Measurements from ENCODE around the gene FCN3.

FCN3 gene

DNA sequence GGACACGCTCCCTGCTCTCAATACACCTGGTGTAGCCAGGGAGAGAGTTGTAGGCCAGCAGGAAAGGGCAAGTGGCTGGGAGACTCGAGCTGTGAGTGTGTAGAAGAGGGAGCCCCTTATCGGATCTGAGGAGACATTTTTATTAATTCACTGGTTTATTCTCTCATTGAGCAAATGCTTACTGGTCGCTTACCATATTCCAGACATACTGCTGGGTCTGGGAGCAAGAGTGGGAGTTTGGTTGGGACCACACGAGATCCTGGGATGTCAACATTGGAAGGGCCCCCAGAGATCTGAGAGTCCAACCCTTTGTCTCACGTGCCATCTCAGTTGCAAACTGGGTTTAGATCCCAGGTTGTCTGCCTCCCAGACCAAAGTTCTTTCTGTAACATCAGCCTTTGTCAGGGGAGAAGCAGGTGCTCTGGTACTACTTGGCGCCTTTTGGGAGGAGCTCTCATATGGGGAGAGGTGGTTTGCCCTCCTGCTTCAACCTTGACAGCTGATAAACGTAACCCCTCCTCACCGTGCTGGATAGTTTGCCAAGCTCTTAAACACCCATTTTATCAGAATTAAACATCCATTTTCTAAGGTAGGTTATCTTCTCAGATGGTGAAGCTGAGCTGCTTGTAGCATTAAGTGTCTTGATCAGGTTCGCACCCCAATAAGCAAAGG lies 51.9 kb downstream of the FCN3 start:
- TF ChIP-seq FOXP2 (optimal IDR thresholded peaks at IDR 0.05; ENCODE audit: control extremely low read depth, extremely low read length, insufficient read depth) (no peak), POLR2AphosphoS5 (IDR thresholded peaks at IDR 0.05; ENCODE audit: borderline replicate concordance, low read depth, low read length) (no peak), EZH2 (IDR thresholded peaks at IDR 0.05) (no peak)
- Histone ChIP-seq H3K4me3 (peak overlapping the region; percentile 100), H3K9me3 (ENCODE audit: low read depth, low read length) (no peaks in the 10 kb centered on the region), H3K9ac (ENCODE audit: insufficient read length) (peak overlapping the region; percentile 100), H3K36me3 (ENCODE audit: insufficient read depth, low read length) (peaks cover 28% of the 10 kb centered on the region), H3K27ac (peak overlapping the region; percentile 90)
- no peak for DNase-seq (ENCODE audit: low read depth, low spot score)

DNA sequence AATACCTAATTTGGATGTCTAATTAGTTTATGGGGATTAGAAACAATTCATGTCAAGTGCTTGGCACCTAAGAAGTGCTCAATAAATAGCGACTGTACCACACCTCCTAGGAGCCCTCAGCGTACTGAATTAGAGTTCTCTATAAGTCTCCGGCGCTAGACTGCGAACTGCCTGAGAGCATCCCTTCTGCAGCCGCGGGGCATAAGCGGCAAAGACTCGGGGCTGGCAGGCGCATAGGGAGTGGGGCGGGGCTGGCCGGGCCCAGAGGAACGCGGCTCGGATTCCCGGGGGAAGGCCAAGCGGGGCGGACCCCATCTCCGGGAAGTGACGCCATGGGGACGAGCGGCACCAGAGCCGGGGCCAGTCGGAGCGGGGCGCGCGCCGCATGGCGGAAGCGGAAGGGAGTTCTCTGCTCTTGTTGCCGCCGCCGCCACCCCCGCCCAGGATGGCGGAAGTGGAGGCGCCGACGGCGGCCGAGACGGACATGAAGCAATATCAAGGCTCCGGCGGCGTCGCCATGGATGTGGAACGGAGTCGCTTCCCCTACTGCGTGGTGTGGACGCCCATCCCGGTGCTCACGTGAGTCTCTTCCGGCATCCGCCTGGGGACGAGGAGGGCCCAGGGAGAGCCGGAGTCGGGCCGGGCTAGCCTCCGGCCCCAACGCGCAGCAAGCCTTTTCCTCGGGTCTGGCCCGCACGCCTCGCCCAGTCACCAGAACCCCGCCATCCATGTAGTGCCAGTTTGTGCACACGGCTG lies 52.6 kb downstream of the FCN3 start, which contains the start of gene TMEM222:
Gene TMEM222 (plus strand): TSS at position 351 of the 756 bp plus-strand sequence. CDS start 35 bp downstream, at position 386.
- Histone ChIP-seq H3K36me3 (ENCODE audit: insufficient read depth, low read length) (peaks cover 26% of the 10 kb centered on the region), H3K27ac (peak within 1 kb of the TSS; percentile 90), H3K9ac (ENCODE audit: insufficient read length) (peak within 1 kb of the TSS; percentile 100), H3K4me3 (peak within 1 kb of the TSS; percentile 100), H3K9me3 (ENCODE audit: low read depth, low read length) (no peaks in the 10 kb centered on the region)
- peak; percentile 68 for DNase-seq (ENCODE audit: low read depth, low spot score)
- peak; percentile 93 for TF ChIP-seq POLR2AphosphoS5 (IDR thresholded peaks at IDR 0.05; ENCODE audit: borderline replicate concordance, low read depth, low read length)
- TF ChIP-seq FOXP2 (optimal IDR thresholded peaks at IDR 0.05; ENCODE audit: control extremely low read depth, extremely low read length, insufficient read depth) = no peak

All from SK-N-MC (cell line).